LNCAP (cell line): ENCODE data around the gene MAPRE3.

ENCODE experiments used
- CTCF ChIP-seq: fragments of 450-650 bp; IDR thresholded peaks from 2 replicates; pipeline ENCODE4 v1.5.1; 2017; ENCODE audit warnings: mild to moderate bottlenecking

The MAPRE3 gene

GRCh38 chr2:27039426-27039825, 69.0 kb downstream of the MAPRE3 start:
- TF ChIP-seq CTCF = no peak

- no peak for TF ChIP-seq CTCF
Measured at GRCh38 chr2:27039871-27040270, 69.4 kb downstream of the MAPRE3 start.

GRCh38 chr2:27040282-27040681, 69.8 kb downstream of the MAPRE3 start:
- no peak for TF ChIP-seq CTCF

- no peak for TF ChIP-seq CTCF
Measured at GRCh38 chr2:27041752-27042151, 71.3 kb downstream of the MAPRE3 start.

GRCh38 chr2:27042159-27042661, 71.8 kb downstream of the MAPRE3 start:
- no peak for TF ChIP-seq CTCF

GRCh38 chr2:27042985-27043634, 72.7 kb downstream of the MAPRE3 start:
- TF ChIP-seq CTCF = no peak

GRCh38 chr2:27049422-27050280, 79.2 kb downstream of the MAPRE3 start:
- no peak for TF ChIP-seq CTCF
